H1 (cell line): ENCODE data around the gene H1-8. TPM values are rescaled to one million over a fixed set of nuclear protein-coding genes. Genes with fewer than 3 reads are reported as not detected.

Experiments used
- CTCF ChIA-PET: fragments of 300-600 bp; sonication (Branson Sonifier 250); formaldehyde crosslinking; loops from one replicate; lab custom pipeline; 2021; ENCODE audit not compliant: partially characterized antibody; lab: Charles Lee
- POLR2A ChIA-PET: fragments of 300-600 bp; sonication (Branson Sonifier 250); formaldehyde crosslinking; loops from one replicate; lab custom pipeline; 2021; ENCODE audit warnings: inconsistent platforms; ENCODE audit not compliant: partially characterized antibody; lab: Charles Lee
- DNase-seq, 2 experiments: peaks; one replicate each; pipeline versions ENCODE4 v3.0.0 to v3.0.0-alpha.2; 2010 to 2022; ENCODE audit warnings: low spot score in 2 of 2, low read depth in 1 of 2, mixed read lengths in 1 of 2
- FAIRE-seq: peaks from 2 replicates; lab custom pipeline; 2011; peaks lifted over from hg19 to GRCh38; lab: Jason Lieb, UNC
- H2AFZ ChIP-seq: 2 replicates; pipeline ENCODE4 v1.8.1; 2012; ENCODE audit warnings: low read length, inconsistent platforms
- H2AK5ac ChIP-seq: 2 replicates; pipeline ENCODE4 v1.6.1; 2013; ENCODE audit warnings: low read depth, low read length
- H2BK120ac ChIP-seq: replicated peaks from 2 replicates; pipeline ENCODE3; 2013; ENCODE audit warnings: low read depth, low read length, inconsistent platforms
- H2BK12ac ChIP-seq: 2 replicates; pipeline ENCODE4 v1.6.1; 2013; ENCODE audit warnings: low read depth, low read length
- H2BK15ac ChIP-seq: 2 replicates; pipeline ENCODE4 v1.6.1; 2013; ENCODE audit warnings: low read length
- H2BK20ac ChIP-seq: 2 replicates; pipeline ENCODE4 v1.6.1; 2013; ENCODE audit warnings: low read length
- H2BK5ac ChIP-seq: 2 replicates; pipeline ENCODE4 v1.6.1; 2013; ENCODE audit warnings: low read depth, low read length
- H3K14ac ChIP-seq: 2 replicates; pipeline ENCODE4 v1.6.1; 2013; ENCODE audit warnings: inconsistent platforms; ENCODE audit not compliant: insufficient read length
- H3K18ac ChIP-seq: 2 replicates; pipeline ENCODE4 v1.6.1; 2013; ENCODE audit warnings: low read length; ENCODE audit errors: extremely low read depth
- H3K23ac ChIP-seq: 2 replicates; pipeline ENCODE4 v1.6.1; 2013; ENCODE audit warnings: inconsistent platforms; ENCODE audit not compliant: insufficient read length
- H3K23me2 ChIP-seq: 2 replicates; pipeline ENCODE4 v1.6.1; 2013; ENCODE audit warnings: low read depth, low read length
- H3K27ac ChIP-seq: 2 replicates; pipeline ENCODE4 v1.6.1; 2011; ENCODE audit warnings: low read depth, low read length, inconsistent platforms
- H3K27me3 ChIP-seq, 4 experiments: replicated peaks in 1 of 4; 1 replicate in 1 of 4; 2 replicates in 3 of 4; pipeline versions ENCODE4 v1.6.1 to v1.8.1; 2011 to 2013; ENCODE audit warnings: low read length in 3 of 4, mild to moderate bottlenecking in 3 of 4, inconsistent platforms in 2 of 4, mixed read lengths in 2 of 4, moderate library complexity in 1 of 4; ENCODE audit not compliant: control insufficient read depth in 3 of 4, insufficient read depth in 3 of 4; ENCODE audit errors: extremely low read depth in 1 of 4
- H3K36me3 ChIP-seq, 4 experiments: 2 replicates each; pipeline versions ENCODE4 v1.6.1 to v1.8.1; 2011 to 2013; ENCODE audit warnings: mild to moderate bottlenecking in 4 of 4, low read length in 3 of 4, moderate library complexity in 2 of 4, control low read depth in 1 of 4, inconsistent platforms in 1 of 4; ENCODE audit not compliant: insufficient read depth in 4 of 4, control insufficient read depth in 2 of 4
- H3K4ac ChIP-seq: replicated peaks from 2 replicates; pipeline ENCODE3; 2013; ENCODE audit warnings: low read length, low read depth, mixed read lengths, inconsistent platforms; ENCODE audit not compliant: insufficient read length
- H3K4me1 ChIP-seq, 4 experiments: replicated peaks in 1 of 4; 1 replicate in 1 of 4; 2 replicates in 3 of 4; pipeline versions ENCODE4 v1.6.1 to v1.8.1; 2011 to 2013; ENCODE audit warnings: low read length in 3 of 4, inconsistent platforms in 2 of 4, mixed read lengths in 1 of 4; ENCODE audit not compliant: insufficient read depth in 4 of 4, control insufficient read depth in 3 of 4
- H3K4me2 ChIP-seq, 2 experiments: 2 replicates each; pipeline versions ENCODE4 v1.6.1 to v1.8.1; 2011 to 2013; ENCODE audit warnings: low read depth in 2 of 2, low read length in 2 of 2, control low read depth in 1 of 2, inconsistent platforms in 1 of 2, mild to moderate bottlenecking in 1 of 2; ENCODE audit not compliant: insufficient read depth in 1 of 2
- H3K4me3 ChIP-seq, 4 experiments: fragments of 200-600, 300-600 bp in 1 of 4; sonication (generic), shearing (Covaris generic), sonication (Bioruptor Twin) in 1 of 4; 2 replicates each; pipeline versions ENCODE4 v1.5.1 to v1.8.1; 2011 to 2016; ENCODE audit warnings: low read length in 4 of 4, low read depth in 3 of 4, control low read depth in 2 of 4, inconsistent platforms in 2 of 4, mild to moderate bottlenecking in 2 of 4, mixed read lengths in 1 of 4, moderate library complexity in 1 of 4; ENCODE audit not compliant: insufficient read depth in 2 of 4; ENCODE audit errors: extremely low read depth in 1 of 4
- H3K56ac ChIP-seq: replicated peaks from 2 replicates; pipeline ENCODE3; 2013; ENCODE audit warnings: low read depth, mild to moderate bottlenecking, mixed read lengths, low read length, inconsistent platforms; ENCODE audit not compliant: insufficient read length
- H3K79me1 ChIP-seq: 2 replicates; pipeline ENCODE4 v1.6.1; 2013; ENCODE audit warnings: low read depth, low read length, control low read depth
- H3K79me2 ChIP-seq, 2 experiments: 2 replicates each; pipeline versions ENCODE4 v1.6.1 to v1.8.1; 2012 to 2013; ENCODE audit warnings: low read length in 2 of 2, mild to moderate bottlenecking in 2 of 2, inconsistent platforms in 1 of 2; ENCODE audit not compliant: insufficient read depth in 2 of 2, control insufficient read depth in 1 of 2
- H3K9ac ChIP-seq, 4 experiments: replicated peaks in 1 of 4; 1 replicate in 1 of 4; 2 replicates in 3 of 4; pipeline versions ENCODE4 v1.6.1 to v1.8.1; 2011 to 2013; ENCODE audit warnings: low read depth in 3 of 4, low read length in 3 of 4, control low read depth in 2 of 4, mild to moderate bottlenecking in 2 of 4, moderate library complexity in 2 of 4, inconsistent platforms in 1 of 4; ENCODE audit errors: extremely low read depth in 1 of 4
- H3K9me3 ChIP-seq, 2 experiments: 2 replicates each; pipeline versions ENCODE4 v1.6.1 to v1.8.1; 2012 to 2013; ENCODE audit warnings: mild to moderate bottlenecking in 2 of 2, moderate library complexity in 2 of 2, control low read depth in 1 of 2, inconsistent platforms in 1 of 2, low read depth in 1 of 2, low read length in 1 of 2, mixed read lengths in 1 of 2; ENCODE audit not compliant: insufficient read depth in 2 of 2
- H4K20me1 ChIP-seq, 2 experiments: replicated peaks in 1 of 2; 2 replicates each; pipeline versions ENCODE3 to v1.8.1; 2011 to 2013; ENCODE audit warnings: inconsistent platforms in 2 of 2, low read length in 2 of 2, mild to moderate bottlenecking in 1 of 2; ENCODE audit not compliant: insufficient read depth in 2 of 2, control insufficient read depth in 1 of 2
- H4K5ac ChIP-seq: 2 replicates; pipeline ENCODE4 v1.6.1; 2013; ENCODE audit warnings: low read length, low read depth, mixed read lengths, inconsistent platforms; ENCODE audit not compliant: insufficient read length
- H4K8ac ChIP-seq: 2 replicates; pipeline ENCODE4 v1.8.0; 2013; ENCODE audit warnings: mild to moderate bottlenecking, moderate library complexity, low read length, inconsistent platforms; ENCODE audit not compliant: insufficient read depth; ENCODE audit errors: extremely low read depth
- H4K91ac ChIP-seq: replicated peaks from 2 replicates; pipeline ENCODE3; 2013; ENCODE audit warnings: low read length, mixed read lengths, inconsistent platforms; ENCODE audit not compliant: insufficient read length
- CBX8 ChIP-seq: fragments of 300-800, 300-1000 bp; sonication (generic); IDR thresholded peaks from 2 replicates; pipeline ENCODE4 v1.7.1; 2016; ENCODE audit warnings: low read depth, low read length, borderline replicate concordance
- FOSL1 ChIP-seq: IDR thresholded peaks from 2 replicates; pipeline ENCODE4 v1.6.1; 2011; ENCODE audit warnings: mild to moderate bottlenecking, low read depth, low read length, moderate library complexity; ENCODE audit not compliant: insufficient read depth
- HDAC2 ChIP-seq, 2 experiments: fragments of 300-600 bp in 1 of 2; sonication (generic) in 1 of 2; IDR thresholded peaks; 2 replicates each; pipeline ENCODE4 v1.6.1; 2011 to 2012; ENCODE audit warnings: low read depth in 2 of 2, low read length in 2 of 2, mild to moderate bottlenecking in 2 of 2, moderate library complexity in 2 of 2, borderline replicate concordance in 1 of 2, inconsistent platforms in 1 of 2
- KDM4A ChIP-seq: IDR thresholded peaks from one replicate; pipeline ENCODE4 v1.7.1; 2012; ENCODE audit warnings: low read depth, mild to moderate bottlenecking, moderate library complexity, low read length, inconsistent platforms; ENCODE audit not compliant: severe bottlenecking
- SIX5 ChIP-seq: IDR thresholded peaks from 2 replicates; pipeline ENCODE4 v1.6.1; 2011; ENCODE audit warnings: mild to moderate bottlenecking, low read depth, low read length
- SP2 ChIP-seq: IDR thresholded peaks from 2 replicates; pipeline ENCODE4 v1.6.1; 2012; ENCODE audit warnings: mild to moderate bottlenecking, low read length, inconsistent platforms
- TAF7 ChIP-seq: optimal IDR thresholded peaks from 2 replicates; pipeline ENCODE3; 2011; ENCODE audit warnings: low read depth, mild to moderate bottlenecking, inconsistent platforms, low read length, moderate library complexity, borderline replicate concordance
- TEAD4 ChIP-seq: IDR thresholded peaks from 2 replicates; pipeline ENCODE4 v1.6.1; 2012; ENCODE audit warnings: low read depth, low read length, inconsistent platforms, mixed read lengths
- WGBS, 2 experiments: shearing (Covaris generic) in 1 of 2; methylation state at CpG; one replicate each; pipeline versions ENCODE4 v1.1.6 to v1.1.7; 2013 to 2015; ENCODE audit warnings: low lambda C conversion rate in 2 of 2, mixed read lengths in 2 of 2, inconsistent platforms in 1 of 2, low coverage in 1 of 2, missing lambda C conversion rate in 1 of 2; ENCODE audit not compliant: insufficient replicate concordance in 2 of 2, insufficient coverage in 1 of 2, insufficient read length in 1 of 2; ENCODE audit errors: extremely low coverage in 1 of 2, missing lambda C conversion rate in 1 of 2; 5-methylcytosine and 5-hydroxymethylcytosine counted together
- polyA plus RNA-seq, 7 experiments: library from polyadenylated mRNA; depleted of rRNA in 3 of 7; stranded (reverse) in 5 of 7; unstranded in 2 of 7; fragments of >200 nt in 5 of 7; fragments of 200-250 nt in 2 of 7; gene quantifications; 1 replicate in 5 of 7; 2 replicates in 1 of 7; 4 replicates in 1 of 7; pipeline versions ENCODE4 v1.2.1 to v1.2.3, GENCODE V29; 2011 to 2013; ENCODE audit warnings: missing spikeins in 2 of 7, mixed read lengths in 2 of 7
- total RNA-seq: library from RNA; stranded (reverse); fragmentation: NEBNext Ultra II Directional; extraction: Animal tissue kit (Norgen Biotek cat#: 25700); gene quantifications from 2 replicates; pipeline ENCODE4 v1.2.1, GENCODE V29; 2021

H1-8 gene
- total and polyA plus RNA-seq, 2 of the 8 experiments (the other 6 are each of a cell fraction or from before 2014, with no cell fraction given): not detected

DNA sequence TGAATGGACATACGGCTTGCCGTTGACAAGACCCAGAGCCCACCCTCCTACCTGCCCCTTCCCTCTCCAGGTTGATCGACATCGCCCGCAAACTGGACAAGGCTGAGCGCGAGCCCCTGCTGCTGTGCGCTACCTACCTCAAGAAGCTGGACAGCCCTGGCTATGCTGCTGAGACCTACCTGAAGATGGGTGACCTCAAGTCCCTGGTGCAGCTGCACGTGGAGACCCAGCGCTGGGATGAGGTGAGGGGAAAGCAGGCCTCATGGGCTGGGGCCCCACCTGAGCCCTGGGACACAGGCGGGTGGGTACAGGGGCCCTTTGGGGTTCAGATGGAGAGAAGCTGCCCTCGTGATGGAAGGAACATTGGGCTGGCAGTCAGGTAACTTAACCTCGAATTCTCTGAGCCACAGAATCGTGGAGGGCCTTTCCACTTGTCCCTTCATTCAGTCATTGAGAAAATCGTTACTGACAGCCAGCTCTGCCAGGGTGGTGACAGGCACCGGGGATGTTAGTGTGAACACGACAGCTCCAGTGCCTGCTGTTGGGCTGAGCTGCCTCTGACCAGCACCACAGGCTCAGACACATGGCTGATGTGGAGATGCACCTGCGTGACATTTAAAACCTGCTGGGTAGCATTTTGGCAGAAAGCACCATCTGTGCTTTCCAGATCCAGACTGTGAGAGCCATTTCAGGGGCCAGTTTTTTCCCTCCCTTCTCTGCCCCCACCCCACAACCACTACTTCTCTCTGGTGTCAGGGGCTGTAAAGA, 40.1 kb upstream of the H1-8 start:
- Histone ChIP-seq H2BK15ac (no peak overlapping the region), H3K18ac (no peak overlapping the region), H2BK20ac (no peak overlapping the region), H3K23me2 (no peaks in the 10 kb centered on the region), H3K79me1 (no peaks in the 10 kb centered on the region), H3K27me3 (no peaks in the 10 kb centered on the region), H4K91ac (no peak overlapping the region), H2BK12ac (no peak overlapping the region), H3K4me2 (no peak overlapping the region), H3K14ac (no peak overlapping the region), H3K36me3 (peaks cover 3 to 23% (median 11%) of the 10 kb centered on the region in 4 experiments; a peak in 6 of 8 replicates), H3K9me3 (no peaks in the 10 kb centered on the region), H2BK5ac (no peak overlapping the region), H3K4me3 (no peak overlapping the region), H3K4me1 (no peaks in the 10 kb centered on the region), H2AK5ac (no peak overlapping the region), H3K4ac (no peak overlapping the region), H2BK120ac (no peak overlapping the region), H4K5ac (no peak overlapping the region), H4K8ac (no peak overlapping the region), H2AFZ (no peak overlapping the region), H3K23ac (no peak overlapping the region), H4K20me1 (peaks cover 0 to 5% of the 10 kb centered on the region in 2 experiments), H3K56ac (no peak overlapping the region), H3K9ac (no peak overlapping the region), H3K27ac (no peak overlapping the region), H3K79me2 (no peaks in the 10 kb centered on the region)
- DNase-seq (no peak), FAIRE-seq (no peak)
- 82% methylated on average over 18 of the region's 18 CpGs; no CpG with 5 or more reads in 1 of the 2 experiments for WGBS, 2 experiments
- CTCF ChIA-PET: interaction anchor here (1.0 to 5.7 kb wide), 7 partner anchors 10 to 147 kb away, joined by 3 to 41 read pairs (median 4); no protein-coding TSS in a partner anchor
- POLR2A ChIA-PET: interaction anchor here (0.7 to 1.7 kb wide), 3 partner anchors 24 to 319 kb away, joined by 3 to 5 read pairs (median 4); partner anchors contain the start of gene CNBP
- no peak for TF ChIP-seq FOSL1
- TF ChIP-seq SP2: no peak
- no peak for TF ChIP-seq KDM4A
- TF ChIP-seq CBX8: no peak
- no peak for TF ChIP-seq TAF7
- TF ChIP-seq TEAD4: no peak
- TF ChIP-seq HDAC2 (IDR thresholded peaks at IDR 0.05; ENCODE audit: borderline replicate concordance in 1 of 2, low read depth in 2 of 2, low read length in 2 of 2): no peak
- TF ChIP-seq SIX5: no peak
